Tibial artery (tissue), 4 donors: ENCODE data around the gene FOXO6.

Source experiments
- DNase-seq, 2 donors: peaks; one replicate each; pipeline ENCODE4 v3.0.0-alpha.2; 2019
- H3K27ac ChIP-seq, 2 donors: fragments of 200-600 bp; sonication (generic) in 1 of 2; 1 replicate in 1 of 2; 2 replicates in 1 of 2; pipeline ENCODE4 v1.5.1; 2018 to 2019; ENCODE audit warnings: mild to moderate bottlenecking in 1 of 2
- H3K27me3 ChIP-seq, 2 donors: fragments of 200-600 bp; sonication (generic) in 1 of 2; one replicate each; pipeline versions ENCODE4 v1.5.1 to v1.6.0; 2016 to 2019
- H3K36me3 ChIP-seq, 3 donors: fragments of 200-600 bp; sonication (generic) in 2 of 3; one replicate each; pipeline ENCODE4 v1.5.1; 2016 to 2019; ENCODE audit warnings: mild to moderate bottlenecking in 2 of 3
- H3K4me1 ChIP-seq, 4 donors: fragments of 200-600 bp; sonication (generic) in 2 of 4; 1 replicate in 3 of 4; 2 replicates in 1 of 4; pipeline ENCODE4 v1.5.1; 2016 to 2019
- H3K4me3 ChIP-seq, 2 donors: fragments of 200-600 bp; sonication (generic) in 1 of 2; 1 replicate in 1 of 2; 2 replicates in 1 of 2; pipeline ENCODE4 v1.5.1; 2018 to 2019; ENCODE audit warnings: mild to moderate bottlenecking in 2 of 2
- H3K9me3 ChIP-seq, 3 donors: fragments of 200-600 bp; sonication (generic) in 1 of 3; one replicate each; pipeline ENCODE4 v1.5.1; 2016 to 2019
- intact Hi-C: fragments of 100-400 bp; cut with DNase I; formaldehyde crosslinking; loops from one replicate; pipeline ENCODE4 v1.15.0; 2023; ENCODE audit warnings: low total_unique reads
- TF ChIP-seq, protein P1 (sequence below), 2 experiments: fragments of 200-600 bp in 1 of 2; fragments of 450-650 bp in 1 of 2; IDR thresholded peaks; one replicate each; pipeline ENCODE4 v1.5.1; 2017 to 2019; ENCODE audit warnings: antibody characterized with exemption in 2 of 2, mild to moderate bottlenecking in 1 of 2, moderate library complexity in 1 of 2

The FOXO6 gene

DNA sequence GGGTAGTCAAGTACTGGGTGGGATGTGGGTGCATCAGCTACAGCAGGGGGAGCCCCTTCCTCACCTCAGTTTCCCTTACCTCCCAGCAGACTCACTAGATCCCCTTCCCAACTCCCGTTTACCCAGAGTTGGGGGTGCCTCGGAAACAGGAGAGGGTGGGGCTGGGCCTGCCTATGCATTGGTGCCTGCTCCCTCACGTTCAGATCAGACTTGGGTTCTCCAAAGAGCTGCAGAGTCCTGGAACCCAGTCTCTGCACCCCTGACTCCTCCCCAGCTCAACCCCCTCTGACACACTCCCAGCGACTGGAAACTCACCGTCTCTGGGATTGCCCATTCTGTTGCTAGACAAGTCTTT is 6.0 kb downstream of the FOXO6 start:
- TF ChIP-seq, protein P1, sequence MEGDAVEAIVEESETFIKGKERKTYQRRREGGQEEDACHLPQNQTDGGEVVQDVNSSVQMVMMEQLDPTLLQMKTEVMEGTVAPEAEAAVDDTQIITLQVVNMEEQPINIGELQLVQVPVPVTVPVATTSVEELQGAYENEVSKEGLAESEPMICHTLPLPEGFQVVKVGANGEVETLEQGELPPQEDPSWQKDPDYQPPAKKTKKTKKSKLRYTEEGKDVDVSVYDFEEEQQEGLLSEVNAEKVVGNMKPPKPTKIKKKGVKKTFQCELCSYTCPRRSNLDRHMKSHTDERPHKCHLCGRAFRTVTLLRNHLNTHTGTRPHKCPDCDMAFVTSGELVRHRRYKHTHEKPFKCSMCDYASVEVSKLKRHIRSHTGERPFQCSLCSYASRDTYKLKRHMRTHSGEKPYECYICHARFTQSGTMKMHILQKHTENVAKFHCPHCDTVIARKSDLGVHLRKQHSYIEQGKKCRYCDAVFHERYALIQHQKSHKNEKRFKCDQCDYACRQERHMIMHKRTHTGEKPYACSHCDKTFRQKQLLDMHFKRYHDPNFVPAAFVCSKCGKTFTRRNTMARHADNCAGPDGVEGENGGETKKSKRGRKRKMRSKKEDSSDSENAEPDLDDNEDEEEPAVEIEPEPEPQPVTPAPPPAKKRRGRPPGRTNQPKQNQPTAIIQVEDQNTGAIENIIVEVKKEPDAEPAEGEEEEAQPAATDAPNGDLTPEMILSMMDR (IDR thresholded peaks at IDR 0.05), result no peak
- H3K9me3 ChIP-seq, result no peaks in the 10 kb centered on the region
- no peak overlapping the region for H3K4me3 ChIP-seq
- no peak for DNase-seq
- H3K27me3 ChIP-seq, result peaks cover 0 to 19% of the 10 kb centered on the region in 2 donors
- intact Hi-C loops, result loop anchor here (2.0 kb wide), 1 partner anchor 14 kb away; no protein-coding TSS in a partner anchor
- H3K27ac ChIP-seq, result no peak overlapping the region
- H3K4me1 ChIP-seq, result peaks cover 0 to 34% (median 22%) of the 10 kb centered on the region in 4 donors
- no peaks in the 10 kb centered on the region for H3K36me3 ChIP-seq

DNA sequence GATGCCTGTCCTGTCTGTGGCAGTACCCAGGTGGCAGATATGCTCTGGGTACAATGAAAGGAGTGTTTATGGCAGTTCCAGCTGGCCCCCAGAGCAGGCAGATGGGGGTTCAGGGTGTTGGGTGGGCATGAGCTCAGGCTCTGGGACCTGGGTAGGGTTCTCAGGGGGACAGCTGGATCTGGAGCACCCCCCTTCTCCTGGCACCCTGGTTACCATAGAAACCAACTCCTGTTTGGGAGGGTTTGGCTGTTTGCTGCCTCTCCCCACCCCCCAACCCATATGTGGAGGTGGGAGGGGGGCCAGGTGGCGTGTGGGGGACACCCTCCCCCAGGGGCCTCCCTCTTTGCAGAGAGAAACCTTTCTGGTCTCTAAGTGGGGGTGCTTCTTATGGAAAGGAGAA is 7.1 kb downstream of the FOXO6 start:
- Histone ChIP-seq H3K36me3 (no peaks in the 10 kb centered on the region), H3K4me3 (no peak overlapping the region), H3K27me3 (peaks cover 0 to 29% of the 10 kb centered on the region in 2 donors), H3K9me3 (no peaks in the 10 kb centered on the region), H3K4me1 (peaks cover 0 to 32% (median 21%) of the 10 kb centered on the region in 4 donors), H3K27ac (no peak overlapping the region)
- intact Hi-C loops, result no loop called here
- DNase-seq, result no peak
- TF ChIP-seq, protein P1 (IDR thresholded peaks at IDR 0.05), result no peak

DNA sequence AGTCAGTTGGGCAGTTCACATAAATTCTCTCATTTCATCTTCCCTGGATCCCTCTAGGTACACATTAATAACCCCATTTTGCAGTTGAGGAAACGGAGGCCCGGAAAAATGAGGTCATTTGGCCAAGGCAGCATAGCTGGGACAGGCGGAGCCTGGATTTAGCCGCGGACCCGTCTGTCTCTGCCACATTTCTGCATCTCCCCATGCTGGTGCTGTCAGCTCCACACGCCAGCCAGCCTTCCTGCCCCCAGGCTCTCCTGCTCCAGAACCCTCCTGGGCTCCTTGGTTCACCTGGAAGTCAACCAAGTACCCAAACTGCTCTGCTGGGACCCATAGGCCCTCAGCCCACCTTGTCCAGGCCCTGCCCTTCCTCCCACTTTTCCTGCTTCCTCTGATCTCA is 7.6 kb downstream of the FOXO6 start:
- DNase-seq, result no peak
- Histone ChIP-seq H3K27ac (no peak overlapping the region), H3K9me3 (no peaks in the 10 kb centered on the region), H3K36me3 (no peaks in the 10 kb centered on the region), H3K27me3 (peaks cover 0 to 29% of the 10 kb centered on the region in 2 donors), H3K4me3 (no peak overlapping the region), H3K4me1 (peaks cover 0 to 32% (median 21%) of the 10 kb centered on the region in 4 donors)
- TF ChIP-seq, protein P1 (IDR thresholded peaks at IDR 0.05), result no peak
- intact Hi-C loops, result no loop called here

DNA sequence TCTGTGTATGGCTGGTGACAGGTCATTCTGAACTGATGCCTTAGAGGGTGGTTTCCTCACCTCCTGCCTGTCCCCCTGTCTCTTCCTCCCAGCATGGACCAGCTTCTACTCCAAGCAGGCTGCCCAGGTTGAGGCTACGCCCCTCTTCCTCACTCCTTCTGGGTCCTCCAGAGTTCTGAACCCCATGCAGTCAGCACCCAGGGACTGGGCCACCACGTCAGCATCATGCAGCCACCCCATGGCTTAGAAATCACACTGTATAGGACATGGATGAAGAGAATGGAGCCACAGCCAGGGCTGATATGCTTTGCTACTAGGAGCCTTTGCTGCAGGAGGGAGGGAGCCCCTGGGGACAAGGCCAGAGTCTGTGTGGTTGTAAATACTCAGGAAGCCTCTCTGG is 8.3 kb downstream of the FOXO6 start:
- H3K4me3 ChIP-seq, result no peak overlapping the region
- TF ChIP-seq, protein P1 (IDR thresholded peaks at IDR 0.05), result no peak
- no peaks in the 10 kb centered on the region for H3K9me3 ChIP-seq
- no peak overlapping the region for H3K27ac ChIP-seq
- intact Hi-C loops, result no loop called here
- no peak for DNase-seq
- H3K36me3 ChIP-seq, result no peaks in the 10 kb centered on the region
- H3K27me3 ChIP-seq, result peaks cover 0 to 29% of the 10 kb centered on the region in 2 donors
- peaks cover 0 to 32% (median 21%) of the 10 kb centered on the region in 4 donors for H3K4me1 ChIP-seq

DNA sequence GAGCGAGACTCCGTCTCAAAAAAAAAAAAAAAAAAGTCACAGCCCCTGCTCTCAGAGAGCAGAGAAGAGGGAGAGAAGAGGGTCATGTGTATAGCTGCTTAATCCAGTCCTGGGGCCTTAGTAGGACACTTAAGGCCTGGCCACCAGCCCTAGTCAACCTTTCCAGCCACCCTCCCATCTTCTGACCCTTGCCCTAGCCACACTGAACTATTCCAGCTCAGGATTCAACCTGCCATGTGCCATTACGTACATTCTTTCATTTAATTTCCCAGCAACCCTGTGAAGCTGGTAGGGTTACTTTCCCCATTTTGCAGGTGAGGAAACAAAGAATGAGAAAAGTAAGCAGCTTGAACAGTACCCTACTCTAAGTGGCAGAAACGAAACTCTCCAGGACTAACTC is 9.0 kb downstream of the FOXO6 start:
- Histone ChIP-seq H3K27me3 (peaks cover 0 to 29% of the 10 kb centered on the region in 2 donors), H3K4me3 (no peak overlapping the region), H3K36me3 (no peaks in the 10 kb centered on the region), H3K27ac (no peak overlapping the region), H3K4me1 (peaks cover 0 to 29% (median 21%) of the 10 kb centered on the region in 4 donors), H3K9me3 (no peaks in the 10 kb centered on the region)
- TF ChIP-seq, protein P1 (IDR thresholded peaks at IDR 0.05), result no peak
- no peak for DNase-seq
- intact Hi-C loops, result no loop called here
